DOHH2 (cell line): ENCODE data around the gene RMDN2.

Experiments
- H3F3A ChIP-seq: fragments of 200-600 bp; sonication (generic), shearing (Covaris generic); 2 replicates; pipeline ENCODE4 v1.6.0; 2016; ENCODE audit warnings: antibody characterized with exemption, mild to moderate bottlenecking; ENCODE audit not compliant: control insufficient read depth, insufficient read depth
- H3K27ac ChIP-seq: fragments of 200-600 bp; sonication (generic); 2 replicates; pipeline ENCODE4 v1.5.1; 2014; ENCODE audit warnings: low read depth, mild to moderate bottlenecking, low read length, moderate library complexity
- H3K27me3 ChIP-seq: fragments of 200-600 bp; sonication (generic); 2 replicates; pipeline ENCODE4 v1.6.1; 2014; ENCODE audit warnings: mild to moderate bottlenecking, low read length, mixed read lengths; ENCODE audit not compliant: control insufficient read depth
- H3K36me3 ChIP-seq: fragments of 200-600 bp; sonication (generic); 2 replicates; pipeline ENCODE4 v1.6.1; 2014; ENCODE audit warnings: mild to moderate bottlenecking, low read length, moderate library complexity, mixed read lengths; ENCODE audit not compliant: control insufficient read depth
- H3K4me1 ChIP-seq: fragments of 200-600 bp; sonication (generic); 2 replicates; pipeline ENCODE4 v1.6.1; 2014; ENCODE audit warnings: mild to moderate bottlenecking, low read length, mixed read lengths; ENCODE audit not compliant: control insufficient read depth
- H3K4me2 ChIP-seq: fragments of 200-600 bp; sonication (generic); 2 replicates; pipeline ENCODE4 v1.6.0; 2014; ENCODE audit warnings: mild to moderate bottlenecking, low read length, moderate library complexity
- H3K4me3 ChIP-seq: fragments of 200-600 bp; sonication (generic); 2 replicates; pipeline ENCODE4 v1.5.1; 2014; ENCODE audit warnings: mild to moderate bottlenecking, low read length, mixed read lengths
- H3K79me2 ChIP-seq: fragments of 200-600 bp; sonication (generic); 2 replicates; pipeline ENCODE4 v1.6.1; 2014; ENCODE audit warnings: mild to moderate bottlenecking, low read length, mixed read lengths; ENCODE audit not compliant: control insufficient read depth
- H3K9me2 ChIP-seq: fragments of 200-600 bp; sonication (generic); replicated peaks from 2 replicates; pipeline ENCODE4 v1.6.1; 2014; ENCODE audit warnings: mild to moderate bottlenecking, low read length, mixed read lengths; ENCODE audit not compliant: control insufficient read depth
- H3K9me3 ChIP-seq: fragments of 200-600 bp; sonication (generic); 2 replicates; pipeline ENCODE4 v1.6.1; 2014; ENCODE audit warnings: antibody characterized with exemption, low read length, mixed read lengths; ENCODE audit not compliant: control insufficient read depth, insufficient read depth
- H4K20me1 ChIP-seq: fragments of 200-600 bp; sonication (generic); 2 replicates; pipeline ENCODE4 v1.6.0; 2014; ENCODE audit warnings: low read depth, mild to moderate bottlenecking, antibody characterized with exemption, low read length, moderate library complexity; ENCODE audit not compliant: control insufficient read depth, insufficient read depth
- CTCF ChIP-seq: fragments of 200-600 bp; sonication (generic); IDR thresholded peaks from one replicate; pipeline ENCODE4 v1.5.1; 2014; ENCODE audit warnings: antibody characterized with exemption, mild to moderate bottlenecking, low read depth, low read length; ENCODE audit not compliant: poor library complexity, severe bottlenecking
- EZH2phosphoT487 ChIP-seq: fragments of 200-600 bp; sonication (generic); IDR thresholded peaks from 2 replicates; pipeline ENCODE4 v1.6.1; 2017; ENCODE audit warnings: borderline replicate concordance, mild to moderate bottlenecking, antibody characterized with exemption, low read length, moderate library complexity, mixed read lengths

The RMDN2 gene

GRCh38 chr2:37893327-37893726 lies 31.8 kb upstream of the RMDN2 start:
- H3K4me3 ChIP-seq, result no peak overlapping the region
- no peaks in the 10 kb centered on the region for H3K79me2 ChIP-seq
- TF ChIP-seq CTCF, result no peak
- TF ChIP-seq EZH2phosphoT487, result no peak
- peak overlapping the region; percentile 57; the same call in 1 of the 2 replicates for H3K4me2 ChIP-seq
- no peaks in the 10 kb centered on the region for H4K20me1 ChIP-seq
- H3K27ac ChIP-seq, result peak overlapping the region; percentile 58; the same call in 1 of the 2 replicates
- no peaks in the 10 kb centered on the region for H3K36me3 ChIP-seq
- H3K9me2 ChIP-seq, result no peaks in the 10 kb centered on the region
- H3K9me3 ChIP-seq, result no peaks in the 10 kb centered on the region
- peaks cover 25% of the 10 kb centered on the region for H3K4me1 ChIP-seq
- 0 out of 2 replicates have a peak, but pooled peaks cover 3% of the 10 kb centered on the region for H3F3A ChIP-seq
- H3K27me3 ChIP-seq, result no peaks in the 10 kb centered on the region

- no peak overlapping the region for H3K4me2 ChIP-seq
- no peaks in the 10 kb centered on the region for H3K27me3 ChIP-seq
- no peak overlapping the region for H3K27ac ChIP-seq
Measured at GRCh38 chr2:37894047-37894446, 31.0 kb upstream of the RMDN2 start.

GRCh38 chr2:37894601-37895000 lies 30.5 kb upstream of the RMDN2 start:
- H4K20me1 ChIP-seq, result no peaks in the 10 kb centered on the region
- H3K9me3 ChIP-seq, result no peaks in the 10 kb centered on the region
- H3K36me3 ChIP-seq, result no peaks in the 10 kb centered on the region
- TF ChIP-seq CTCF (no peak), EZH2phosphoT487 (no peak)
- H3K79me2 ChIP-seq, result no peaks in the 10 kb centered on the region
- no peak overlapping the region for H3K4me3 ChIP-seq
- H3K27me3 ChIP-seq, result no peaks in the 10 kb centered on the region
- no peak overlapping the region for H3K4me2 ChIP-seq
- H3F3A ChIP-seq, result 0 out of 2 replicates have a peak, but pooled peaks cover 3% of the 10 kb centered on the region
- H3K4me1 ChIP-seq, result peaks cover 25% of the 10 kb centered on the region
- H3K27ac ChIP-seq, result no peak overlapping the region
- no peaks in the 10 kb centered on the region for H3K9me2 ChIP-seq

More at GRCh38 chr2:37894047-37894446, 31.0 kb upstream of the RMDN2 start:
- TF ChIP-seq CTCF (no peak), EZH2phosphoT487 (no peak)
- Histone ChIP-seq H3K79me2 (no peaks in the 10 kb centered on the region), H3K9me3 (no peaks in the 10 kb centered on the region), H3K4me1 (peaks cover 25% of the 10 kb centered on the region), H3K36me3 (no peaks in the 10 kb centered on the region), H3K4me3 (no peak overlapping the region), H4K20me1 (no peaks in the 10 kb centered on the region), H3K9me2 (no peaks in the 10 kb centered on the region), H3F3A (0 out of 2 replicates have a peak, but pooled peaks cover 3% of the 10 kb centered on the region)

GRCh38 chr2:37895140-37895539 lies 29.9 kb upstream of the RMDN2 start:
- H3K27ac ChIP-seq, result no peak overlapping the region
- no peak overlapping the region for H3K4me2 ChIP-seq
- H3K4me3 ChIP-seq, result no peak overlapping the region
- no peaks in the 10 kb centered on the region for H3K9me2 ChIP-seq
- H3F3A ChIP-seq, result 0 out of 2 replicates have a peak, but pooled peaks cover 3% of the 10 kb centered on the region
- H4K20me1 ChIP-seq, result no peaks in the 10 kb centered on the region
- no peaks in the 10 kb centered on the region for H3K9me3 ChIP-seq
- no peak for TF ChIP-seq CTCF
- TF ChIP-seq EZH2phosphoT487, result no peak
- H3K79me2 ChIP-seq, result no peaks in the 10 kb centered on the region
- peaks cover 25% of the 10 kb centered on the region for H3K4me1 ChIP-seq
- no peaks in the 10 kb centered on the region for H3K36me3 ChIP-seq
- H3K27me3 ChIP-seq, result no peaks in the 10 kb centered on the region
